Neural progenitor cell (in vitro differentiated cells): ENCODE measurements around the gene SEMA3C. TPM values are rescaled to one million over a fixed set of nuclear protein-coding genes. Genes with fewer than 3 reads are reported as not detected.
A peak's percentile ranks its signal among the peaks of the same experiment; 100 is the strongest.

Experiments
- DNase-seq: peaks from one replicate; pipeline ENCODE4 v3.0.0-alpha.2; 2016; ENCODE audit warnings: low spot score
- H2AFZ ChIP-seq: fragments of 200-600 bp; sonication (generic); replicated peaks from 2 replicates; pipeline ENCODE4 v1.6.1; 2016; ENCODE audit warnings: antibody characterized with exemption
- H3F3A ChIP-seq: fragments of 200-600 bp; sonication (generic); 2 replicates; pipeline ENCODE4 v1.6.1; 2016; ENCODE audit warnings: antibody characterized with exemption, low read depth
- H3K27ac ChIP-seq: fragments of 200-600 bp; sonication (generic); 2 replicates; pipeline ENCODE4 v1.5.1; 2016; ENCODE audit warnings: mild to moderate bottlenecking
- H3K27me3 ChIP-seq: fragments of 200-600 bp; sonication (generic); 2 replicates; pipeline ENCODE4 v1.6.1; 2016; ENCODE audit warnings: mild to moderate bottlenecking, moderate library complexity
- H3K36me3 ChIP-seq: fragments of 200-600 bp; sonication (generic); 2 replicates; pipeline ENCODE4 v1.5.1; 2016
- H3K4me1 ChIP-seq: fragments of 200-600 bp; sonication (generic); 2 replicates; pipeline ENCODE4 v1.6.1; 2016; ENCODE audit warnings: mixed run types
- H3K4me2 ChIP-seq: fragments of 200-600 bp; sonication (generic); 2 replicates; pipeline ENCODE4 v1.6.1; 2016
- H3K4me3 ChIP-seq: fragments of 200-600 bp; sonication (generic); 2 replicates; pipeline ENCODE4 v1.5.1; 2016
- H3K79me2 ChIP-seq: fragments of 200-600 bp; sonication (generic); 2 replicates; pipeline ENCODE4 v1.6.1; 2016; ENCODE audit warnings: low read depth
- H3K9ac ChIP-seq: fragments of 200-600 bp; sonication (generic); 2 replicates; pipeline ENCODE4 v1.6.1; 2016
- H3K9me3 ChIP-seq: fragments of 200-600 bp; sonication (generic); 2 replicates; pipeline ENCODE4 v1.5.1; 2016; ENCODE audit warnings: low read depth
- H4K20me1 ChIP-seq: fragments of 200-600 bp; sonication (generic); 2 replicates; pipeline ENCODE4 v1.6.1; 2016; ENCODE audit warnings: low read depth
- H3K27ac Mint-ChIP-seq: 3 replicates; pipeline ENCODE4 v1.8.0; 2021; ENCODE audit warnings: mixed read lengths
- H3K27me3 Mint-ChIP-seq: 2 replicates; pipeline ENCODE4 v1.8.0; 2022; ENCODE audit warnings: low read depth, mild to moderate bottlenecking, inconsistent platforms, moderate library complexity, mixed read lengths; ENCODE audit not compliant: insufficient read depth
- H3K36me3 Mint-ChIP-seq: 3 replicates; pipeline ENCODE4 v1.8.0; 2021; ENCODE audit warnings: mixed read lengths
- H3K4me1 Mint-ChIP-seq: 3 replicates; pipeline ENCODE4 v1.8.0; 2021; ENCODE audit warnings: mixed read lengths
- H3K4me3 Mint-ChIP-seq: 3 replicates; pipeline ENCODE4 v1.8.0; 2021; ENCODE audit warnings: mild to moderate bottlenecking, moderate library complexity, mixed read lengths
- H3K9me3 Mint-ChIP-seq: 3 replicates; pipeline ENCODE4 v1.8.0; 2020; ENCODE audit warnings: mixed read lengths
- CTCF ChIP-seq: fragments of 200-600 bp; sonication (generic); IDR thresholded peaks from 2 replicates; pipeline ENCODE4 v1.5.1; 2017; ENCODE audit warnings: antibody characterized with exemption, mild to moderate bottlenecking
- EZH2 ChIP-seq: fragments of 200-600 bp; sonication (generic); IDR thresholded peaks from 2 replicates; pipeline ENCODE4 v1.6.1; 2017; ENCODE audit warnings: antibody characterized with exemption, mild to moderate bottlenecking, moderate library complexity
- EZH2phosphoT487 ChIP-seq: fragments of 200-600 bp; sonication (generic); IDR thresholded peaks from 2 replicates; pipeline ENCODE4 v1.6.1; 2017; ENCODE audit warnings: antibody characterized with exemption
- total RNA-seq: library from RNA; depleted of rRNA; stranded (reverse); fragments of >200 nt; gene quantifications from 2 replicates; pipeline ENCODE4 v1.2.3, GENCODE V29; 2015; ENCODE audit warnings: low replicate concordance

The SEMA3C gene
- total RNA-seq, 1 donor from 2014 or later = 0.54 TPM

- Mint-ChIP-seq H3K36me3 (no peaks in the 10 kb centered on the region), H3K27me3 (peaks cover 4% of the 10 kb centered on the region), H3K4me3 (no peak overlapping the region), H3K27ac (no peak overlapping the region), H3K9me3 (no peaks in the 10 kb centered on the region), H3K4me1 (peaks cover 34% of the 10 kb centered on the region)
- no peak overlapping the region for H2AFZ ChIP-seq
- H4K20me1 ChIP-seq = peaks cover 9% of the 10 kb centered on the region
- no peak for DNase-seq
- no peaks in the 10 kb centered on the region for H3K36me3 ChIP-seq
- H3K4me2 ChIP-seq = no peak overlapping the region
- H3K4me1 ChIP-seq = peaks cover 20% of the 10 kb centered on the region
- H3K79me2 ChIP-seq = no peaks in the 10 kb centered on the region
- no peak overlapping the region for H3K4me3 ChIP-seq
- H3K27ac ChIP-seq = no peak overlapping the region
- TF ChIP-seq CTCF (no peak), EZH2 (no peak)
- peaks cover 5% of the 10 kb centered on the region for H3K27me3 ChIP-seq
- H3F3A ChIP-seq = peaks cover 17% of the 10 kb centered on the region
- no peaks in the 10 kb centered on the region for H3K9me3 ChIP-seq
- no peak overlapping the region for H3K9ac ChIP-seq
Observed at GRCh38 chr7:80767654-80768053, 151.2 kb downstream of the SEMA3C start.

- H3K36me3 ChIP-seq = no peaks in the 10 kb centered on the region
- Mint-ChIP-seq H3K36me3 (no peaks in the 10 kb centered on the region), H3K9me3 (no peaks in the 10 kb centered on the region), H3K4me3 (no peak overlapping the region), H3K27me3 (peaks cover 4% of the 10 kb centered on the region), H3K4me1 (peaks cover 30% of the 10 kb centered on the region), H3K27ac (peak overlapping the region; percentile 58)
- no peak overlapping the region for H3K4me3 ChIP-seq
- H3K9me3 ChIP-seq = no peaks in the 10 kb centered on the region
- peaks cover 17% of the 10 kb centered on the region for H3F3A ChIP-seq
- TF ChIP-seq EZH2 = no peak
- H3K27ac ChIP-seq = no peak overlapping the region
- no peak for DNase-seq
- H3K4me1 ChIP-seq = peaks cover 16% of the 10 kb centered on the region
- no peak overlapping the region for H2AFZ ChIP-seq
- H3K27me3 ChIP-seq = peaks cover 6% of the 10 kb centered on the region
- H3K9ac ChIP-seq = no peak overlapping the region
- H3K4me2 ChIP-seq = no peak overlapping the region
- peaks cover 9% of the 10 kb centered on the region for H4K20me1 ChIP-seq
- no peaks in the 10 kb centered on the region for H3K79me2 ChIP-seq
Observed at GRCh38 chr7:80766724-80767123, 152.1 kb downstream of the SEMA3C start.

GRCh38 chr7:80764132-80764531 lies 154.7 kb downstream of the SEMA3C start:
- Mint-ChIP-seq H3K4me3 (no peak overlapping the region), H3K36me3 (no peaks in the 10 kb centered on the region), H3K4me1 (peaks cover 37% of the 10 kb centered on the region), H3K9me3 (no peaks in the 10 kb centered on the region), H3K27me3 (peaks cover 2% of the 10 kb centered on the region), H3K27ac (peak overlapping the region; percentile 9)
- peak overlapping the region; percentile 54 for H3K4me2 ChIP-seq
- H2AFZ ChIP-seq = no peak overlapping the region
- H3K4me1 ChIP-seq = peaks cover 29% of the 10 kb centered on the region
- peaks cover 6% of the 10 kb centered on the region for H3K27me3 ChIP-seq
- DNase-seq = peak; percentile 71
- no peak overlapping the region for H3K27ac ChIP-seq
- no peaks in the 10 kb centered on the region for H3K36me3 ChIP-seq
- H3F3A ChIP-seq = peaks cover 17% of the 10 kb centered on the region
- no peaks in the 10 kb centered on the region for H3K9me3 ChIP-seq
- no peaks in the 10 kb centered on the region for H3K79me2 ChIP-seq
- no peak overlapping the region for H3K9ac ChIP-seq
- TF ChIP-seq CTCF (no peak), EZH2 (no peak)
- peaks cover 9% of the 10 kb centered on the region for H4K20me1 ChIP-seq
- no peak overlapping the region for H3K4me3 ChIP-seq

- Histone ChIP-seq H3K9me3 (no peaks in the 10 kb centered on the region), H3K4me1 (peaks cover 29% of the 10 kb centered on the region), H2AFZ (no peak overlapping the region), H3K36me3 (no peaks in the 10 kb centered on the region), H3K9ac (no peak overlapping the region), H3F3A (peaks cover 17% of the 10 kb centered on the region), H3K27me3 (peaks cover 6% of the 10 kb centered on the region), H3K79me2 (no peaks in the 10 kb centered on the region), H3K4me2 (peak overlapping the region; percentile 54), H3K27ac (no peak overlapping the region), H4K20me1 (peaks cover 9% of the 10 kb centered on the region), H3K4me3 (no peak overlapping the region)
- no peak overlapping the region for H3K27ac Mint-ChIP-seq
- peaks cover 2% of the 10 kb centered on the region for H3K27me3 Mint-ChIP-seq
- no peak overlapping the region for H3K4me3 Mint-ChIP-seq
- TF ChIP-seq EZH2phosphoT487 (no peak), EZH2 (no peak)
- no peaks in the 10 kb centered on the region for H3K9me3 Mint-ChIP-seq
- H3K4me1 Mint-ChIP-seq = peaks cover 37% of the 10 kb centered on the region
- no peaks in the 10 kb centered on the region for H3K36me3 Mint-ChIP-seq
- no peak for DNase-seq
Observed at GRCh38 chr7:80763704-80764103, 155.1 kb downstream of the SEMA3C start.
